GM21515 (cell line): ENCODE results near the gene KCNK13.

ENCODE experiments used
- ATAC-seq: cut with Tn5 transposase; IDR thresholded peaks from one replicate; pipeline ENCODE4 v1.9.1; 2021; ENCODE audit not compliant: unreplicated experiment

The KCNK13 gene

GRCh38 chr14:90126260-90126659, 64.5 kb downstream of the KCNK13 start:
- ATAC-seq: no peak

GRCh38 chr14:90132821-90133570, 71.2 kb downstream of the KCNK13 start:
- no peak for ATAC-seq

GRCh38 chr14:90136904-90137303, 75.1 kb downstream of the KCNK13 start:
- no peak for ATAC-seq

DNA sequence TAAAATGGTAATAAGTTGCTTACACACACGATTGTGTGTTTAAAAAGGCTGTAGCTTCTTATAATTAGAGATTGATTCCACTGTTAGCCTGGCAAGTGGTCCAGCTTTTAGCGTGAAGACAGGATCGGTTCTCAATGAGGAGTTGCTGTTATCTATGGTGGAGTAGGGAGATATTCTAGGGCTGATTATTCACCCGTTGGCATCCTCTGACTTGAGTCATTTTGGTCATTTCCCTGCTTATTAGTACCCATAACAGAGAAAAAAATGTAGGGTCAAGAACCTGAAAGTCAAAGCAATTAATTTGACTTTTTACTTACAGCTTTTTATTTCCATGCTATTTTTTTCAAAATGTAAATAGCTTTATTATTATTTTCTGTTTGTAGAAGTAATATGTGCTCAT, 76.0 kb downstream of the KCNK13 start:
- no peak for ATAC-seq

- ATAC-seq: no peak
Measured at GRCh38 chr14:90139199-90139598, 77.4 kb downstream of the KCNK13 start.

- ATAC-seq: no peak
Measured at GRCh38 chr14:90140298-90140955, 78.6 kb downstream of the KCNK13 start.

DNA sequence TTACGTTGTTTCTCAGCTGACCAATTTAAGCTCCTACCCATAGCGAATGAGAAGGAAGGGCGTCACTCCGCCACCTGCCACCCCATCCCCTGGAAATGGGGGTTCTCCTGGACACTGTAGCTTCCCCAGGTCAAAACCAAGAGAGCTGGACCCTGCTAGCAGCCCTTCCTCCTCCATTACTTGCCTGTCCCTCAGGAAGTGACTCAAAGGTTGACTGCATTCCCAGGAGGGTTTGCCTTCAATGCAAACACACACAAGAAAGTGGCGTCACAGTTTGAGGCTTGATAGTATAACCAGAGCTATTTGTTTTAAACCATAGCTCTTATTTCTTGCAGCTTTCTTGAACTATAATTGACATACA, 79.1 kb downstream of the KCNK13 start:
- no peak for ATAC-seq

DNA sequence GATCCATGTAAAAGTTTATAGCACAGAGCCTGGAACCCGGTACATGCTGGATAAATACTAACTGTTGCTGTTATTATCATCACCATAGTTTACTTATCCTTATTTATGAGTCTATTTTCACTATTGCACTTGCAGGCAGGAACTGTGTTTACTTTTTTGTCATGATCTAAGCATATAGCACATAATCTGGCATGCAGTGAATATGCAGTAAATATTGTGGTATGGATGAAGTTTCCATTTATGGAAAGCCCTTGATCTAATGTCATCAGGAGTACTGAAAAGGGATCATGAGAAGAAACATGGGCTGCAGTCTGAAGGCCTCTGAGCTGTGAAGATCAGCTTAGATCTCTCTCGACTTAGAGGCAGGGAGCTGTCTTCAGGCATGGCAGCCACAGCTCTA, 91.6 kb downstream of the KCNK13 start:
- ATAC-seq: no peak

GRCh38 chr14:90154110-90154509, 92.3 kb downstream of the KCNK13 start:
- ATAC-seq: no peak

DNA sequence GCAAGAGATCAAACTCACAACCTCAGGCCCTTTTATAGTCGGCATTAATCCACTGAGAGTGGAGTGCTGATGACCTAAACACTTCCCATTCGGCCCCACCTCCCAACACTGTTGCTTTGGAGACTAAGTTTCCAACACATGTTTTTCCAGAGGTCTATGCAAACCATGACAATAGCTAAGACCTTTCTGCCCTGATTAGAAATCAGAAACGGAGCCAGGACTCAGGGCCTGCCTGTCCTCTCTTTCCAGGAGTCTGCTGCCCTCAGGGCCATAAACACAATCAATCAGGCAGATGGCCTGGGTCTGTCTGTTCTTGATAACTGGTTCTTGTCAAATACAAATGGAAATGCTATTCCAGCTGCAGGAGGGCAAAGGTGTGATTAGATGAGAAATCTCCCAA, 97.4 kb downstream of the KCNK13 start:
- ATAC-seq: no peak

GRCh38 chr14:90159688-90160087, 97.9 kb downstream of the KCNK13 start:
- ATAC-seq: no peak

DNA sequence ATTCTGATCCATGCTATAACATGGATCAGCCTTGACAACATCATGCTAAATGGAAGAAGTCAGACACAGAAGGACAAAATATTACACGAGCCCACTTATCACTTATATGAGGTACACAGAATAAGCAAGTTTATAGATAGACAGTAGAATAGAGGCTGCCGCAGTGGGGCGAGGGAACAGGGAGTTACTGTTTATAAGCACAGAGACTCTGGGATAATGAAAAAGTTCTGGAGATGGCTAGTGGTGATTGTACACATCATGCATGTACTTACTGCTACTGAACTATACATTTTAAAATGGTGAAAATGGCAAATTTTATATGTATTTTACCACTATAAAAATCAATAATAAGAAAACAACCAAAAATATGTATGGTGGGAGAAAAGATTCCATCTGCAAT, 99.3 kb downstream of the KCNK13 start:
- ATAC-seq: no peak

DNA sequence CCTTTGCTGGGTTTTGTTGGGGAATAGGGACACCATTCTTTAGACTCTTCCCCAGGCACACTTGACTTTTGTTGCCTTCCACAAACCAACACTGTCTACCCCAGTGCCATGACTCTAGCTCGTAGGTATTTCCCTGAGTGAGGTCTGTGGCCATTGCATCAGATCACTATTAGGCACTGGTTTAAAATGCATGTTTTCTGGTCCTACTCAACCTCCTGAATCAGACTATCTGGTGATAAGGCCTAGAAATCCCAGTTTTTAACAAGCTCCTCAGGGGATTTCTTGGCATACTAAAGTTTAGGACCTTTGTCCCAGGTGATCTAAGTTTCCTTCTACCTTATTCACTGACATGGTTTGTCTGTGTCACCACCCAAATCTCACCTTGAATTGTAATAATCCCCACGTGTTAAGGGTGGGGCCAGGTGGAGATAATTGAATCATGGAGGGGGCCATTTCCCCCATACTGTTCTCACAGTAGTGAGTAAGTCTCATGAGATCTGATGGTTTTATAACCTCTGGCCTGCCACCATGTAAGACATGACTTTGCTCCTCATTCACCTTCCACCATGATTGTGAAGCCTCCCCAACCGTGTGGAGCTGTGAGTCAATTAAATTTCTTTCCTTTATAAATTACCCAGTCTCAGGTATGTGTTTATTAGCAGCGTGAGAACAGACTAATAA, 106.8 kb downstream of the KCNK13 start:
- no peak for ATAC-seq

DNA sequence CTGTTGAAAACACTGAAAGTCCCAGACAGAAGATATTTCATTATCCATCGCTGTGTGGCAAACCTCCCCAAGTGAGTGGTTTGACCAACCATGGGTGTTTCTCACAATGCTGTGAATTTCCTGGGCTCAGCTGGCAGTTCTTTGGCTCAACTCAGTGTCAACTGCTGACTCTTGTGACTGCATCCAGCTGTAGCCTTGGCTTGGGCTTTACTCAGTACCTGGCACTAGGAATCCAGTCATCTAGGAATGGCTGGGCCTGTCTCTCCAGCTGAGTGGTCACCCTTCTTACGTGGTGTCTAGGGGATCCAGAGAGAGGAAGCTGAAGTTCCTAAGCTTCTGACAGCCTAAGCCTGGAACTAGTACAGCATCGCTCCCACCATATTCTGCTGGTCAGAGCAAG, 113.8 kb downstream of the KCNK13 start:
- ATAC-seq: no peak

DNA sequence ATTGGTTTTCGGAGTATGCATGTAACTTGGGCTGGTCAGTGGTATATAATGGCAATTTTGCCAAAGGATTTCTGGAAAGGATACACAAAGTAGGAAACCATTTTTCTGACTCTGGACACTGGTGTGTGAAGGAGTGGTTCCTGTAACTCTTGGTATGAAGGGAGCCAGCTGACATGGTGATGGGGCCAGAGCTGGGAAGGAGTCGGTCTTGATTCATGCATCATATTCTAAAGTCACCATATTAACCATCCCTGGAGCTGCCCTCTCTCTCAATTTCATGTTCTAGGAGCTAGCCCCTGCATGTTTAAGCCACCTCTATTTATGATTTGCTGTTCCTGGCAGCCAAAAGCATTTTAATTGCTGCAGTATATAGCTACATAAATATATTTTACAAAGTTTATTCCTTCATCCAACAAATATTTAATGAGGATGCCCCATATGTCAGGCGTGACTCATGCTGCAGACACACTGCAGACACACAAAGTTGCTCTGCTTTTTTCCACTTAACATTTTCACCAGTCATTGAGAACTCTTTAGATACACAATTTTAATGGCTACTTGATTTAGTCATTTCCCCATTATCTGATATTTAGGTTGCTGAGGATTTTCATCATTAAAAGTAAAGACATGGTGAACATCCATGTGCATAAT, 115.9 kb downstream of the KCNK13 start:
- no peak for ATAC-seq

- no peak for ATAC-seq
Measured at GRCh38 chr14:90179357-90179756, 117.6 kb downstream of the KCNK13 start.

GRCh38 chr14:90179809-90180779, 118.3 kb downstream of the KCNK13 start:
- no peak for ATAC-seq

DNA sequence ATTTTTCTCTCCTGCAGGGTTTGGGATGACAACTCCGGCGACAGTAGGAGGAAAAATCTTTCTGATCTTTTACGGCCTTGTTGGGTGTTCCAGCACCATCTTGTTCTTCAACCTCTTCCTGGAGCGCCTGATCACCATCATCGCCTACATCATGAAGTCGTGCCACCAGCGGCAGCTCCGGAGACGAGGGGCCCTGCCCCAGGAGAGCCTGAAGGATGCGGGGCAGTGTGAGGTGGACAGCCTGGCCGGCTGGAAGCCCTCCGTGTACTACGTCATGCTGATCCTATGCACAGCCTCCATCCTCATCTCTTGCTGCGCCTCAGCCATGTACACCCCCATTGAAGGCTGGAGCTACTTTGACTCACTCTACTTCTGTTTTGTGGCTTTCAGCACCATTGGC, 122.3 kb downstream of the KCNK13 start:
- no peak for ATAC-seq

DNA sequence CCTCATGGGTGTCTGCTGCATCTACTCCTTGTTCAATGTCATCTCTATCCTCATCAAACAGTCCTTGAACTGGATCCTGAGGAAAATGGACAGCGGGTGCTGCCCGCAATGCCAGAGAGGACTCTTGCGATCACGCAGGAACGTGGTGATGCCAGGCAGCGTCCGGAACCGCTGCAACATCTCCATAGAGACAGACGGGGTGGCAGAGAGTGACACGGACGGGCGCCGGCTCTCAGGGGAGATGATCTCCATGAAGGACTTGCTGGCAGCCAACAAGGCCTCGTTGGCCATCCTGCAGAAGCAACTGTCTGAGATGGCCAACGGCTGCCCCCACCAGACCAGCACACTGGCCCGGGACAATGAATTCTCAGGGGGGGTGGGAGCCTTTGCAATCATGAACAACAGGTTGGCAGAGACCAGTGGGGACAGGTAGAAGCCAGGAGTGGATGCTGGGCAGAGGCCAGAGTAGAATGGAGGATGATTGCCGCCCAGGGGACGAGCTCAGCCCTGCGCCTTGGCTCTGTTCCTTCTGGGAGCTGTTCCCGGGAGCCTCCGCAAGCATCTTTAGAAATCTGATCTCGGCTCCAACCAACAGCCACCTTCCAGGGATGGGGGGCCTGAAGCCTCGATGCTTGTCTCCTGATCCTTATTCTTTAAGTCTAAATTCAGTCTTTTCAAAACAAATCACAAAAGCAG, 122.9 kb downstream of the KCNK13 start:
- no peak for ATAC-seq

GRCh38 chr14:90188588-90188987, 126.8 kb downstream of the KCNK13 start:
- ATAC-seq: no peak
